ENCODE data around the gene ADAM12.
A peak's percentile ranks its signal among the peaks of the same experiment; 100 is the strongest.

The ADAM12 gene

GRCh38 chr10:126242397-126243260 lies 145.6 kb downstream of the ADAM12 start:
- no peak for TF ChIP-seq CTCF (IDR thresholded peaks at IDR 0.05; ENCODE audit: low read depth, low read length, missing control alignments)
- no peak overlapping the region for H3K4me3 ChIP-seq (replicated peaks; ENCODE audit: low read depth, low read length)
- peak; percentile 90 for DNase-seq (ENCODE audit: extremely low read depth, low read depth)

GRCh38 chr10:126240483-126240882 lies 147.8 kb downstream of the ADAM12 start:
- no peak overlapping the region for H3K4me3 ChIP-seq (replicated peaks; ENCODE audit: low read depth, low read length)
- TF ChIP-seq CTCF (IDR thresholded peaks at IDR 0.05; ENCODE audit: low read depth, low read length, missing control alignments), result no peak
- no peak for DNase-seq (ENCODE audit: extremely low read depth, low read depth)

- TF ChIP-seq CTCF (IDR thresholded peaks at IDR 0.05; ENCODE audit: low read depth, low read length, missing control alignments), result no peak
- no peak overlapping the region for H3K4me3 ChIP-seq (replicated peaks; ENCODE audit: low read depth, low read length)
- DNase-seq (ENCODE audit: extremely low read depth, low read depth), result no peak
Observed at GRCh38 chr10:126239844-126240243, 148.4 kb downstream of the ADAM12 start.

- DNase-seq (ENCODE audit: extremely low read depth, low read depth), result no peak
- TF ChIP-seq CTCF (IDR thresholded peaks at IDR 0.05; ENCODE audit: low read depth, low read length, missing control alignments), result no peak
- H3K4me3 ChIP-seq (replicated peaks; ENCODE audit: low read depth, low read length), result no peak overlapping the region
Observed at GRCh38 chr10:126235979-126236851, 152.1 kb downstream of the ADAM12 start.

- no peak overlapping the region for H3K4me3 ChIP-seq (replicated peaks; ENCODE audit: low read depth, low read length)
- TF ChIP-seq CTCF (IDR thresholded peaks at IDR 0.05; ENCODE audit: low read depth, low read length, missing control alignments), result no peak
- DNase-seq (ENCODE audit: extremely low read depth, low read depth), result no peak
Observed at GRCh38 chr10:126235091-126235978, 152.9 kb downstream of the ADAM12 start.

GRCh38 chr10:126234630-126235029 lies 153.6 kb downstream of the ADAM12 start:
- no peak overlapping the region for H3K4me3 ChIP-seq (replicated peaks; ENCODE audit: low read depth, low read length)
- TF ChIP-seq CTCF (IDR thresholded peaks at IDR 0.05; ENCODE audit: low read depth, low read length, missing control alignments), result no peak
- no peak for DNase-seq (ENCODE audit: extremely low read depth, low read depth)
